ENCODE measurements around the gene WWOX. TPM values are rescaled to one million over a fixed set of nuclear protein-coding genes. Genes with fewer than 3 reads are reported as not detected.
A peak's percentile ranks its signal among the peaks of the same experiment; 100 is the strongest.

The WWOX gene
- total and polyA plus RNA-seq, 2 of the 13 experiments (the other 11 are each of a cell fraction or from before 2014, with no cell fraction given): 9.1 to 37.4 TPM

- TF ChIP-seq NFAT5 (CRISPR knock-in tag; IDR thresholded peaks at IDR 0.05): no peak
- TF ChIP-seq CCDC6 (CRISPR knock-in tag; IDR thresholded peaks at IDR 0.05): peak; percentile 53; the same call in 1 of the 2 replicates
- TF ChIP-seq HOXA9 (CRISPR knock-in tag; IDR thresholded peaks at IDR 0.05; ENCODE audit: borderline replicate concordance): no peak
- TF ChIP-seq TFDP1 (CRISPR knock-in tag; IDR thresholded peaks at IDR 0.05; ENCODE audit: borderline replicate concordance): peak; percentile 69; the same call in 1 of the 2 replicates
- no peak for TF ChIP-seq TBL1XR1 (IDR thresholded peaks at IDR 0.05; ENCODE audit: borderline replicate concordance, low read length, partially characterized antibody)
- TF ChIP-seq MTF2 (CRISPR knock-in tag; IDR thresholded peaks at IDR 0.05; ENCODE audit: borderline replicate concordance): no peak
- TF ChIP-seq ELF4 (CRISPR knock-in tag; IDR thresholded peaks at IDR 0.05; ENCODE audit: borderline replicate concordance): no peak
- no peak for TF ChIP-seq ZNF383 (CRISPR knock-in tag; IDR thresholded peaks at IDR 0.05; ENCODE audit: borderline replicate concordance)
- 0 out of 2 replicates have a peak, but pooled peaks have one; percentile 19 for TF ChIP-seq FOXJ3 (CRISPR knock-in tag; IDR thresholded peaks at IDR 0.05; ENCODE audit: borderline replicate concordance)
- no peak for TF ChIP-seq KDM3A (CRISPR knock-in tag; IDR thresholded peaks at IDR 0.05; ENCODE audit: low read depth)
- no peak for TF ChIP-seq SOX6 (IDR thresholded peaks at IDR 0.05)
- peak; percentile 73 for TF ChIP-seq SOX6 (CRISPR knock-in tag; IDR thresholded peaks at IDR 0.05)
- TF ChIP-seq NFE2L1 (CRISPR knock-in tag; IDR thresholded peaks at IDR 0.05; ENCODE audit: borderline replicate concordance): no peak
- TF ChIP-seq TEF (CRISPR knock-in tag; IDR thresholded peaks at IDR 0.05): no peak
- TF ChIP-seq SIX1 (CRISPR knock-in tag; IDR thresholded peaks at IDR 0.05; ENCODE audit: borderline replicate concordance): no peak
- no peak for TF ChIP-seq RFX5 (IDR thresholded peaks at IDR 0.05; ENCODE audit: low read depth, low read length)
- TF ChIP-seq CBFB (CRISPR knock-in tag; IDR thresholded peaks at IDR 0.05): peak; percentile 35; the same call in 1 of the 2 replicates
- TF ChIP-seq ZBTB25 (CRISPR knock-in tag; IDR thresholded peaks at IDR 0.05): peak; percentile 54; the same call in 1 of the 2 replicates
- TF ChIP-seq KDM1A (CRISPR knock-in tag; IDR thresholded peaks at IDR 0.05): no peak
- no peak for TF ChIP-seq POLR2AphosphoS5 (IDR thresholded peaks at IDR 0.05; ENCODE audit: low read depth, low read length)
- TF ChIP-seq ZSCAN30 (CRISPR knock-in tag; IDR thresholded peaks at IDR 0.05): no peak
- no peak for TF ChIP-seq ZNF879 (CRISPR knock-in tag; IDR thresholded peaks at IDR 0.05)
- TF ChIP-seq ZNF773 (CRISPR knock-in tag; IDR thresholded peaks at IDR 0.05; ENCODE audit: borderline replicate concordance): no peak
Observed at GRCh38 chr16:78134944-78135619, 35.6 kb downstream of the WWOX start (continued).
